Stomach (tissue), 9 donors: Measurements from ENCODE around the gene PUS7L. TPM values are rescaled to one million over a fixed set of nuclear protein-coding genes. Genes with fewer than 3 reads are reported as not detected.
"Not testable (repeated sequence)": the region's sequence is repeated elsewhere in the genome, so short reads cannot be mapped to it uniquely, and the experiment has no call there.

Experiments
- DNase-seq, 2 donors: peaks; one replicate each; pipeline versions ENCODE4 v3.0.0 to v3.0.0-alpha.2; 2013 to 2019
- H3K27ac ChIP-seq, 5 donors: fragments of 200-600 bp in 4 of 5; sonication (generic) in 4 of 5; one replicate each; pipeline ENCODE4 v1.5.1; 2013 to 2019; ENCODE audit warnings: mild to moderate bottlenecking in 1 of 5, moderate library complexity in 1 of 5
- H3K27me3 ChIP-seq, 3 donors: fragments of 200-600 bp; sonication (generic); one replicate each; pipeline ENCODE4 v1.5.1; 2017 to 2019; ENCODE audit warnings: mixed run types in 1 of 3
- H3K36me3 ChIP-seq, 4 donors: fragments of 200-600 bp; sonication (generic); 1 replicate in 3 of 4; 2 replicates in 1 of 4; pipeline ENCODE4 v1.5.1; 2016 to 2019
- H3K4me1 ChIP-seq, 4 donors: fragments of 200-600 bp; sonication (generic); one replicate each; pipeline ENCODE4 v1.5.1; 2016 to 2019
- H3K4me3 ChIP-seq, 4 donors: fragments of 200-600 bp; sonication (generic) in 3 of 4; one replicate each; pipeline ENCODE4 v1.5.1; 2016 to 2019; ENCODE audit warnings: mild to moderate bottlenecking in 1 of 4
- H3K9me3 ChIP-seq, 4 donors: fragments of 200-600 bp; sonication (generic); one replicate each; pipeline ENCODE4 v1.5.1; 2016 to 2019
- EP300 ChIP-seq: sonication (generic); formaldehyde crosslinking; IDR thresholded peaks from one replicate; pipeline ENCODE4 v1.6.1; 2017; ENCODE audit warnings: antibody characterized with exemption
- POLR2A ChIP-seq, 4 donors: fragments of 450-650 bp; IDR thresholded peaks; one replicate each; pipeline ENCODE4 v1.6.1; 2016; ENCODE audit warnings: antibody characterized with exemption in 4 of 4, control low read depth in 2 of 4, mild to moderate bottlenecking in 1 of 4, moderate library complexity in 1 of 4
- POLR2AphosphoS5 ChIP-seq, 3 donors: sonication (generic); formaldehyde crosslinking; IDR thresholded peaks; one replicate each; pipeline ENCODE4 v1.6.1; 2016; ENCODE audit warnings: antibody characterized with exemption in 3 of 3
- WGBS, 5 donors: extraction: QIAGEN DNeasy Blood & Tissue Kit in 3 of 5; methylation state at CpG; one replicate each; pipeline versions ENCODE4 v1.1.5 to v1.1.7; 2013 to 2018; 5-methylcytosine and 5-hydroxymethylcytosine counted together
- intact Hi-C: fragments of 100-400 bp; cut with DNase I; formaldehyde crosslinking; loops from one replicate; pipeline ENCODE4 v1.15.1; 2023; ENCODE audit warnings: low total_unique reads
- polyA plus RNA-seq, 3 donors: library from polyadenylated mRNA; stranded (reverse); fragments of 200-250 nt; gene quantifications; one replicate each; pipeline ENCODE4 v1.2.3, GENCODE V29; 2013
- total RNA-seq, 5 donors: library from RNA; depleted of rRNA; stranded (reverse); fragments of >200 nt; gene quantifications; one replicate each; pipeline versions ENCODE4 v1.1.0 to v1.2.3, GENCODE V29; 2014 to 2016
- TF ChIP-seq, protein P1 (sequence below), 7 experiments: fragments of 450-650 bp in 4 of 7; fragments of 200-600 bp in 3 of 7; sonication (generic) in 3 of 7; IDR thresholded peaks; one replicate each; pipeline ENCODE4 v1.5.1; 2016 to 2019; ENCODE audit warnings: antibody characterized with exemption in 7 of 7, control low read depth in 2 of 7, mild to moderate bottlenecking in 1 of 7
- donor health status: healthy with polysubstance abuse.
- donor health status: Bipolar disorder and iron deficiency.
- donor health status: healthy.

The PUS7L gene
- total and polyA plus RNA-seq, 8 donors, result 1.2 to 60.5 (median 3.5) TPM

DNA sequence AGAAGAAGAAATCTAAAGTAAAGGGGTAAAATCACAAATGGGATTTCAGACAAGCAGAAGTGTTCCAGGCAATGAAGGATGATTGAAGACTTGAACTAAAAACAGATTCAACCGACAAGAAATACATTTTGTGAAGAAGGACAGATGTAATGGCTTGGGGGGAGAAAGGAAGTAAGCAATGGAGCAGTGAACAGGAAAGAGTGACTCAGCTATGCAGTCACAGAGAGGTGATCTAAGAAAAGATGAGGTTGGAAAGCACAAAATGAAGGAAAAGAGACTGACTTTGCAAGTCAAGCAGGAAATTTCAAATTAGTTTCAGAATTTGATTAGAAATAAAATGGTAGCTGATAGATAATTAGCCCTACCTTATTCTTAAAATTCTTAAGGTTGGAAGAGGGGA, 66.5 kb downstream of the PUS7L start:
- Histone ChIP-seq H3K4me1 (no peaks in the 10 kb centered on the region), H3K27me3 (no peaks in the 10 kb centered on the region), H3K36me3 (no peaks in the 10 kb centered on the region), H3K27ac (no peak overlapping the region), H3K4me3 (no peak overlapping the region), H3K9me3 (no peaks in the 10 kb centered on the region)
- WGBS, 5 donors, result 19 to 59% (median 50%) methylated on average over 1 of the region's 1 CpG
- TF ChIP-seq, protein P1, sequence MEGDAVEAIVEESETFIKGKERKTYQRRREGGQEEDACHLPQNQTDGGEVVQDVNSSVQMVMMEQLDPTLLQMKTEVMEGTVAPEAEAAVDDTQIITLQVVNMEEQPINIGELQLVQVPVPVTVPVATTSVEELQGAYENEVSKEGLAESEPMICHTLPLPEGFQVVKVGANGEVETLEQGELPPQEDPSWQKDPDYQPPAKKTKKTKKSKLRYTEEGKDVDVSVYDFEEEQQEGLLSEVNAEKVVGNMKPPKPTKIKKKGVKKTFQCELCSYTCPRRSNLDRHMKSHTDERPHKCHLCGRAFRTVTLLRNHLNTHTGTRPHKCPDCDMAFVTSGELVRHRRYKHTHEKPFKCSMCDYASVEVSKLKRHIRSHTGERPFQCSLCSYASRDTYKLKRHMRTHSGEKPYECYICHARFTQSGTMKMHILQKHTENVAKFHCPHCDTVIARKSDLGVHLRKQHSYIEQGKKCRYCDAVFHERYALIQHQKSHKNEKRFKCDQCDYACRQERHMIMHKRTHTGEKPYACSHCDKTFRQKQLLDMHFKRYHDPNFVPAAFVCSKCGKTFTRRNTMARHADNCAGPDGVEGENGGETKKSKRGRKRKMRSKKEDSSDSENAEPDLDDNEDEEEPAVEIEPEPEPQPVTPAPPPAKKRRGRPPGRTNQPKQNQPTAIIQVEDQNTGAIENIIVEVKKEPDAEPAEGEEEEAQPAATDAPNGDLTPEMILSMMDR (IDR thresholded peaks at IDR 0.05), result no peak
- TF ChIP-seq POLR2AphosphoS5 (IDR thresholded peaks at IDR 0.05) (no peak), EP300 (no peak), POLR2A (IDR thresholded peaks at IDR 0.05) (no peak)
- intact Hi-C loops, result no loop called here
- no peak for DNase-seq

DNA sequence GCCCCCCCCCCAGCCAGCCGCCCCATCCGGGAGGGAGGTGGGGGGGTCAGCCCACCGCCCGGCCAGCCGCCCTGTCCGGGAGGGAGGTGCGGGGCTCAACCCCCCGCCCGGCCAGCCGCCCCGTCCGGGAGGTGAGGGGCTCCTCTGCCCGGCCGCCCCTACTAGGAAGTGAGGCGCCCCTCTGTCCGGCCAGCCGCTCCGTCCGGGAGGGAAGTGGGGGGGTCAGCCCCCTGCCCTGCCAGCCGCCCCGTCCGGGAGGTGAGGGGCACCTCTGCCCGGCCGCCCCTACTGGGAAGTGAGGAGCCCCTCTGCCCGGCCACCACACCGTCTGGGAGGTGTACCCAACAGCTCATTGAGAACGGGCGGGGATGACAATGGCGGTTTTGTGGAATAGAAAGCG, 73.1 kb downstream of the PUS7L start:
- intact Hi-C loops, H3K27ac ChIP-seq, DNase-seq, H3K9me3 ChIP-seq, H3K36me3 ChIP-seq, H3K4me1 ChIP-seq, H3K27me3 ChIP-seq, H3K4me3 ChIP-seq: not testable (repeated sequence)
- WGBS, 5 donors, result 94 to 100% (median 98%) methylated on average over 8 to 28 of the region's 30 CpGs

DNA sequence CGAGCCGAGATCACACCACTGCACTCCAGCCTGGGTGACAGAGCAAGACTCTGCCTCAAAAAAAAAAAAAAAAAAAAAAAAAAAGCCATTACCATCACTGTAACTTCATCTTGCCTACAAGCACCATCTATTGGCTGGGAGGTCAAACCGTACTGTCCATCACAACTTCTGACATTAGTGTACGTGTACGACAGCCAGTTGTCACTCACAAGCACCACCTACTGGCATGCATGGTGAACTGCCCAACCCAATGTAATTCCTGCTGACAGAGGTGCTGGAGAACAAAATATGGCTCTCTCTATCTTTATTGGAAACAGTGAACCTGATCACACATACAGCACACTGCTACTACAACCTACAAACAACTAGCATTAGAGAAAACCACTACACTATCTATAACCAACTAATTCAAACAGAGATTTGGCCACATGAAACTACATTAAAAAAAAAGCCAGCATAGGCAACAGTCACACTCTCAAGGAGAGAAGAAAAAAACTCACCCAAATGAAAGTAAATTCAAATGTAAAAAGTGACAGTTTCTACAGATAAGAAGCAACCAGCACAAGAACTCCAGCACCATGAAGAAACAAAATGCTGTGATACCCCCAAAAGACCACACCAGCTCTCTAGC, 82.3 kb downstream of the PUS7L start:
- Histone ChIP-seq H3K4me3 (no peak overlapping the region), H3K27ac (no peak overlapping the region), H3K4me1 (no peaks in the 10 kb centered on the region), H3K36me3 (no peaks in the 10 kb centered on the region), H3K9me3 (peaks cover 0 to 3% (median 0%) of the 10 kb centered on the region in 4 donors), H3K27me3 (no peaks in the 10 kb centered on the region)
- TF ChIP-seq POLR2AphosphoS5 (IDR thresholded peaks at IDR 0.05), result no peak
- TF ChIP-seq, protein P1 (IDR thresholded peaks at IDR 0.05), result peak in 1 of 7 experiments; percentile 5
- intact Hi-C loops, result no loop called here
- 58 to 78% (median 65%) methylated on average over 5 of the region's 5 CpGs for WGBS, 5 donors
- DNase-seq, result no peak

DNA sequence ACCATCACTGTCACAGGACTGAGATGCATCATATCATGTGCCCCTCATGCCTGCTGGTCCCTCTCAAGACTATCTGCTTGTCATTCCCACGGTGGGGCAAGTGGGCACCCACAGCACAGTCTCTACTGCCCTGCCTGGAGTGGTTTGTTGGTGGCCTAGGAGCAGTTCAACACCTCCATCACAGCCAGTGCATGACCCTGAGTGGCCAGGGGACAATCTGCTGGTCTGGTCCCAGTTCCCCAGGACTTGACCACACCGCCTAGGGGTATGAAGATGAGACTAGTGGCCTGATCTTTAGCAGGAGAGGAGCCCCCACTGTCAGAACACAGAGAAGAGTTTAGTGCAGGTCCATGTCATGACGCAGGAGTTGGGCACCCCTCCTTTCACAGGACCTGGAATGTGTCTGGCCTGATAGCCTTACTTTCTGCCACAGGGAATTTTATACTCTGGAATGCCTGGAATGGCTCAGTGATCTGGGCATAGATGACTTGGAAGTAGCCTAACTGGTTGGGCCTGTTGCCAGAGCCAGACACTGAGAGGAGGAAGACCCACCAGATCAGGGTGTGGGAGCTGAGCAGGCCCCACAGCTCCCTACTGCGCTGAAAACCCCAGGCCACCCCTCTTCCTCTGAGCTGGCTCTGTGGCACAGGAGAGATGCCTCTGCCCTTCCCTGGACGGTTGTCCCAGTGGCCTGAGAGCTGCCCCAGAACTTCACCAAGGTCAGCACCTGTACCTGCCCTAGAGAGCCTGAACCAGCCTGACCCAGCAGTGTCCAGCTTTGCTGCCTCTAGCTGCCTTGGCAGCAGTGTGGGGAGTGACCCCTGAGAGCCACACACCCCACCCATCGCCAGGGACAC, 83.3 kb downstream of the PUS7L start:
- Histone ChIP-seq H3K9me3 (peaks cover 0 to 3% (median 0%) of the 10 kb centered on the region in 4 donors), H3K36me3 (no peaks in the 10 kb centered on the region), H3K27ac (no peak overlapping the region), H3K27me3 (no peaks in the 10 kb centered on the region), H3K4me1 (no peaks in the 10 kb centered on the region), H3K4me3 (no peak overlapping the region)
- DNase-seq, result no peak
- TF ChIP-seq EP300 (no peak), POLR2AphosphoS5 (IDR thresholded peaks at IDR 0.05) (no peak), POLR2A (IDR thresholded peaks at IDR 0.05) (no peak)
- TF ChIP-seq, protein P1 (IDR thresholded peaks at IDR 0.05), result no peak
- intact Hi-C loops, result no loop called here
- 71 to 87% (median 80%) methylated on average over 2 to 6 of the region's 6 CpGs for WGBS, 5 donors

DNA sequence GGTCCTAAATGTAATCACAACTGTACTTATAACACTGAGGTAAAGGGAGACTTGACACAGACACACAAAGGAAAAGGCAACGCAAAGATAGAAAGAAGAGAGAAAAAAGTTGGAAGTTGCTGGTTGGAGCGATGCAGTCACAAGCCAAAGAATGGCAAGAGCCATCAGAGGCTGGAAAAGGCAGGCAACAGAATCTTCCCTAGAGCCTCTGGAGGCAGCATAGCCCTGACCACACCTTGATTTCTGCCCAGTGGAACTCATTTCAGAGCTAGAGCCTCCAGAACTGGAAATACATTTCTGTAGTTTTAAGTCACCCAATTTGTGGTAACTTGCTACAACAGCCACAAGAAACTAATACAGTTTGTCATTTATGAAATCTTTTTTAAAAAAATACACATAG, 89.2 kb downstream of the PUS7L start:
- Histone ChIP-seq H3K36me3 (no peaks in the 10 kb centered on the region), H3K27me3 (no peaks in the 10 kb centered on the region), H3K27ac (no peak overlapping the region), H3K4me3 (no peak overlapping the region), H3K9me3 (no peaks in the 10 kb centered on the region), H3K4me1 (no peaks in the 10 kb centered on the region)
- no peak for TF ChIP-seq EP300
- TF ChIP-seq, protein P1 (IDR thresholded peaks at IDR 0.05), result no peak
- no peak for TF ChIP-seq POLR2AphosphoS5 (IDR thresholded peaks at IDR 0.05)
- no peak for TF ChIP-seq POLR2A (IDR thresholded peaks at IDR 0.05)
- no peak for DNase-seq
- 72 to 89% (median 81%) methylated on average over 2 of the region's 2 CpGs for WGBS, 5 donors
- intact Hi-C loops, result no loop called here
